Muscle of leg (tissue), 11 donors: ENCODE data around the gene SLC28A1. TPM values are rescaled to one million over a fixed set of nuclear protein-coding genes. Genes with fewer than 3 reads are reported as not detected.

Experiments used
- DNase-seq: peaks from one replicate; pipeline ENCODE4 v3.0.0; 2013
- H3K27ac ChIP-seq: one replicate; pipeline ENCODE4 v1.5.1; 2013; ENCODE audit warnings: mild to moderate bottlenecking, low read length, control low read depth
- H3K27me3 ChIP-seq: one replicate; pipeline ENCODE4 v1.6.1; 2013; ENCODE audit warnings: low read length; ENCODE audit not compliant: control insufficient read depth, insufficient read depth
- H3K36me3 ChIP-seq: one replicate; pipeline ENCODE4 v1.6.1; 2013; ENCODE audit warnings: low read length; ENCODE audit not compliant: control insufficient read depth, insufficient read depth
- H3K4me1 ChIP-seq: one replicate; pipeline ENCODE4 v1.6.1; 2013; ENCODE audit warnings: low read length; ENCODE audit not compliant: control insufficient read depth, insufficient read depth
- H3K4me3 ChIP-seq: one replicate; pipeline ENCODE4 v1.5.1; 2013; ENCODE audit warnings: low read length, control low read depth
- H3K9me3 ChIP-seq: replicated peaks from 2 replicates; pipeline ENCODE4 v1.6.1; 2013; ENCODE audit warnings: low read depth, low read length; ENCODE audit not compliant: control insufficient read depth
- WGBS: methylation state at CpG from one replicate; pipeline ENCODE4 v1.1.5; 2013; ENCODE audit warnings: missing lambda C conversion rate; ENCODE audit not compliant: insufficient coverage; 5-methylcytosine and 5-hydroxymethylcytosine counted together
- polyA plus RNA-seq, 8 donors: library from polyadenylated mRNA; unstranded; fragments of 120-200 nt; gene quantifications; one replicate each; pipeline versions ENCODE4 v1.2.1 to v1.2.3, GENCODE V29; 2013; ENCODE audit warnings: inconsistent platforms in 1 of 8, low replicate concordance in 1 of 8; ENCODE audit not compliant: insufficient read length in 8 of 8, insufficient read depth in 1 of 8
- total RNA-seq: library from RNA; stranded (reverse); fragments of 120-200 nt; gene quantifications from one replicate; pipeline ENCODE4 v1.2.4, GENCODE V29; 2013

SLC28A1 gene
- total and polyA plus RNA-seq, 9 donors = 0.25 to 1.5 (median 0.36) TPM

GRCh38 chr15:84949845-84950569 is 65.5 kb downstream of the SLC28A1 start:
- no peaks in the 10 kb centered on the region for H3K9me3 ChIP-seq
- no peaks in the 10 kb centered on the region for H3K27me3 ChIP-seq
- no peak overlapping the region for H3K27ac ChIP-seq
- H3K4me3 ChIP-seq = no peak overlapping the region
- no peak for DNase-seq
- 69% methylated on average over 3 of the region's 7 CpGs for WGBS
- H3K4me1 ChIP-seq = peaks cover 4% of the 10 kb centered on the region
- H3K36me3 ChIP-seq = no peaks in the 10 kb centered on the region

GRCh38 chr15:84950570-84951111 is 66.2 kb downstream of the SLC28A1 start:
- Histone ChIP-seq H3K36me3 (no peaks in the 10 kb centered on the region), H3K4me1 (peaks cover 7% of the 10 kb centered on the region), H3K4me3 (no peak overlapping the region), H3K9me3 (no peaks in the 10 kb centered on the region), H3K27me3 (no peaks in the 10 kb centered on the region), H3K27ac (no peak overlapping the region)
- no peak for DNase-seq
- WGBS = 95% methylated on average over 5 of the region's 7 CpGs

- 17% methylated on average over 1 of the region's 5 CpGs for WGBS
- Histone ChIP-seq H3K4me1 (peaks cover 8% of the 10 kb centered on the region), H3K9me3 (no peaks in the 10 kb centered on the region), H3K4me3 (no peak overlapping the region), H3K27ac (no peak overlapping the region), H3K27me3 (no peaks in the 10 kb centered on the region), H3K36me3 (no peaks in the 10 kb centered on the region)
- no peak for DNase-seq
Observed at GRCh38 chr15:84951736-84952135, 67.3 kb downstream of the SLC28A1 start.

GRCh38 chr15:84953136-84953535 is 68.7 kb downstream of the SLC28A1 start:
- H3K27me3 ChIP-seq = no peaks in the 10 kb centered on the region
- WGBS = 80% methylated on average over 3 of the region's 4 CpGs
- DNase-seq = no peak
- H3K27ac ChIP-seq = no peak overlapping the region
- H3K36me3 ChIP-seq = no peaks in the 10 kb centered on the region
- H3K4me3 ChIP-seq = no peak overlapping the region
- H3K4me1 ChIP-seq = peaks cover 6% of the 10 kb centered on the region
- H3K9me3 ChIP-seq = no peaks in the 10 kb centered on the region

GRCh38 chr15:84953726-84954125 is 69.3 kb downstream of the SLC28A1 start:
- Histone ChIP-seq H3K27me3 (no peaks in the 10 kb centered on the region), H3K27ac (no peak overlapping the region), H3K4me1 (peaks cover 6% of the 10 kb centered on the region), H3K36me3 (no peaks in the 10 kb centered on the region), H3K4me3 (no peak overlapping the region), H3K9me3 (no peaks in the 10 kb centered on the region)
- no peak for DNase-seq
- 67% methylated on average over 1 of the region's 1 CpG for WGBS

- Histone ChIP-seq H3K4me1 (peaks cover 6% of the 10 kb centered on the region), H3K27me3 (no peaks in the 10 kb centered on the region), H3K36me3 (no peaks in the 10 kb centered on the region), H3K4me3 (peak overlapping the region; percentile 22), H3K27ac (peak overlapping the region; percentile 7), H3K9me3 (no peaks in the 10 kb centered on the region)
- DNase-seq = peak; percentile 79
- 30% methylated on average over 7 of the region's 15 CpGs for WGBS
Observed at GRCh38 chr15:84955089-84955848, 70.8 kb downstream of the SLC28A1 start.

- Histone ChIP-seq H3K4me3 (no peak overlapping the region), H3K27me3 (no peaks in the 10 kb centered on the region), H3K27ac (no peak overlapping the region), H3K36me3 (no peaks in the 10 kb centered on the region), H3K4me1 (peaks cover 4% of the 10 kb centered on the region), H3K9me3 (no peaks in the 10 kb centered on the region)
- DNase-seq = no peak
- WGBS = 90% methylated on average over 2 of the region's 2 CpGs
Observed at GRCh38 chr15:84956199-84956598, 71.7 kb downstream of the SLC28A1 start.

GRCh38 chr15:84960391-84961113 is 76.1 kb downstream of the SLC28A1 start:
- H3K9me3 ChIP-seq = peaks cover 6% of the 10 kb centered on the region
- H3K27me3 ChIP-seq = no peaks in the 10 kb centered on the region

GRCh38 chr15:84961114-84961452 is 76.6 kb downstream of the SLC28A1 start:
- Histone ChIP-seq H3K4me1 (no peaks in the 10 kb centered on the region), H3K9me3 (peaks cover 6% of the 10 kb centered on the region), H3K4me3 (no peak overlapping the region), H3K27ac (no peak overlapping the region), H3K27me3 (no peaks in the 10 kb centered on the region), H3K36me3 (no peaks in the 10 kb centered on the region)
- no peak for DNase-seq
- 58% methylated on average over 2 of the region's 3 CpGs for WGBS

More at GRCh38 chr15:84960391-84961113, 76.1 kb downstream of the SLC28A1 start:
- 70% methylated on average over 8 of the region's 13 CpGs for WGBS
- no peaks in the 10 kb centered on the region for H3K36me3 ChIP-seq
- no peak overlapping the region for H3K27ac ChIP-seq
- DNase-seq = no peak
- H3K4me1 ChIP-seq = peaks cover 2% of the 10 kb centered on the region
- H3K4me3 ChIP-seq = no peak overlapping the region

GRCh38 chr15:84961707-84962106 is 77.2 kb downstream of the SLC28A1 start:
- H3K9me3 ChIP-seq = peaks cover 6% of the 10 kb centered on the region
- H3K27ac ChIP-seq = no peak overlapping the region
- no peaks in the 10 kb centered on the region for H3K36me3 ChIP-seq
- no peak overlapping the region for H3K4me3 ChIP-seq
- 65% methylated on average over 2 of the region's 3 CpGs for WGBS
- H3K27me3 ChIP-seq = no peaks in the 10 kb centered on the region
- H3K4me1 ChIP-seq = no peaks in the 10 kb centered on the region
- DNase-seq = no peak
